Spinal cord (tissue), 10 donors: Measurements from ENCODE around the gene PICK1. TPM values are rescaled to one million over a fixed set of nuclear protein-coding genes. Genes with fewer than 3 reads are reported as not detected.
"Not testable (repeated sequence)": the region's sequence is repeated elsewhere in the genome, so short reads cannot be mapped to it uniquely, and the experiment has no call there.

ENCODE experiments used
- DNase-seq, 6 donors: peaks; one replicate each; pipeline versions ENCODE4 v3.0.0 to v3.0.0-alpha.2; 2013 to 2015; ENCODE audit warnings: low spot score in 6 of 6, low read depth in 4 of 6
- H3K27ac ChIP-seq: one replicate; pipeline ENCODE4 v1.5.1; 2013; ENCODE audit warnings: low read depth, low read length, control low read depth
- H3K27me3 ChIP-seq: one replicate; pipeline ENCODE4 v1.6.1; 2013; ENCODE audit warnings: low read length; ENCODE audit not compliant: control insufficient read depth, insufficient read depth
- H3K36me3 ChIP-seq: one replicate; pipeline ENCODE4 v1.6.1; 2013; ENCODE audit warnings: low read length; ENCODE audit not compliant: control insufficient read depth, insufficient read depth
- H3K4me1 ChIP-seq: one replicate; pipeline ENCODE4 v1.6.1; 2013; ENCODE audit warnings: low read length; ENCODE audit not compliant: control insufficient read depth, insufficient read depth
- H3K4me3 ChIP-seq: one replicate; pipeline ENCODE4 v1.5.1; 2013; ENCODE audit warnings: low read depth, low read length, control low read depth
- H3K9me3 ChIP-seq: one replicate; pipeline ENCODE4 v1.6.1; 2013; ENCODE audit warnings: low read length; ENCODE audit not compliant: control insufficient read depth, insufficient read depth
- WGBS: methylation state at CpG from one replicate; pipeline ENCODE4 v1.1.5; 2013; ENCODE audit warnings: missing lambda C conversion rate; ENCODE audit not compliant: insufficient coverage; 5-methylcytosine and 5-hydroxymethylcytosine counted together
- polyA plus RNA-seq, 2 donors: library from polyadenylated mRNA; unstranded; fragments of 120-200 nt; gene quantifications; one replicate each; pipeline ENCODE4 v1.2.1, GENCODE V29; 2013; ENCODE audit not compliant: insufficient read length in 2 of 2
- total RNA-seq, 2 donors: library from RNA; depleted of rRNA in 1 of 2; stranded (reverse); fragments of 120-200 nt in 1 of 2; fragments of >200 nt in 1 of 2; gene quantifications; one replicate each; pipeline versions ENCODE4 v1.2.3 to v1.2.4, GENCODE V29; 2013 to 2014
- donor health status: healthy.

The PICK1 gene
- total and polyA plus RNA-seq, 4 donors, result 21.7 to 48.6 (median 34.9) TPM

DNA sequence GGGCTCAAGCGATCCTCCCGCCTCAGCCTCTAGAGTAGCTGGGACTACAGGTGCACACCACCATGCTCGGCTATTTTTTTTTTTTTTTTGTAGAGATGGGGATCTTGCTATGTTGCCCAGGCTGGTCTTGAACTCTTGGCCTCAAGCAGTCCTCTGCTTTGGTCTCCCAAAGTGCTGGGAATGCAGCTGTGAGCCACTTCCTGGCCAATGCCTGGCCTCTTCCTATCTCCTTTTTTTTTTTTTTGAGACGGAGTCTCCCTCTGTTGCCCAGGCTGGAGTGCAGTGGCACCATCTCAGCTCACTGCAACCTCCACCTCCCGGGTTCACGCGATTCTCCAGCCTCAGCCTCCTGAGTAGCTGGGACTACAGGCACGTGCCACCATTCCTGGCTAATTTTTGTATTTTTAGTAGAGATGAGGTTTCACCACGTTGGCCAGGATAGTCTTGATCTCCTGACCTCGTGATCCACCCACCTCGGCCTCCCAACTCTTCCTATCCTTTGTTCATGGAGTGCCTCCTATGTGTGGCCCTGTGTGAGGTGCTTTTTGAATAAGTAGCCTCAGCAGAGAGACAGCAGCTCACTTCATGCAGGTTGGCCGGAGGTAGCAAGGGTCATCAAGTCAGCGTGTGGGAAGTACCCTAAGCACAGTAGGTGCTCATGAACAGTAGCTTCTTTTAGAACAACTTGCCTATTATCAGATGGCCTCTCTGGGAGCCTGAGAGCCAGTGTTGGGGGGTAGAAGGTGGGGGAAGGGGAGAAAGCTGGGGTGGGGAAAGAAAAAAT is 19.6 kb upstream of the PICK1 start:
- WGBS, result 80% methylated on average over 1 of the region's 13 CpGs
- Histone ChIP-seq H3K4me1 (peaks cover 79% of the 10 kb centered on the region), H3K27ac (peak overlapping the region; percentile 90), H3K36me3 (peaks cover 20% of the 10 kb centered on the region)
- H3K9me3 ChIP-seq, H3K4me3 ChIP-seq, DNase-seq, H3K27me3 ChIP-seq: not testable (repeated sequence)

DNA sequence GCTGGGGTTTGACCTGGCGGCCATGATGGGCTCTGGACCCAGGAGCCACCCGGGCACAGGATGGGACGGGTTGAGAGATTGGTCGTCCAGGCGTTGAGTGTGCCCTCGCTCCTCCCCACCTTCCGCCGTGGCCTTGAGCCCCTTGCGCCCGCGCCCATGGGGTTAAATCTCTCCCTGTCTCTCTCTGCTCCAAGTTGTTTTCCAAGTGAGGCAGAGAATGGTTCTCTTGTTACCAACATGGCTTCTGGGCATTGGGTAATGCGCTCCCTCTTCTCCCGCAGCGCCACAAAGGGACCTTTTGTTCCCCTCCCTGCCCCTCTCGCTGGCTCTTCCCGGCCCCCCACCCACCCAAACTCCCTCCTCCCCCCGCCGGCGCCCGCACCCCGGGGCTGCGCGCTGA is 18.8 kb upstream of the PICK1 start:
- Histone ChIP-seq H3K27me3 (no peaks in the 10 kb centered on the region), H3K36me3 (peaks cover 17% of the 10 kb centered on the region), H3K4me3 (no peak overlapping the region), H3K9me3 (no peaks in the 10 kb centered on the region), H3K4me1 (peaks cover 78% of the 10 kb centered on the region), H3K27ac (peak overlapping the region; percentile 90)
- WGBS, result 58% methylated on average over 9 of the region's 23 CpGs
- peak in 3 of 6 donors; percentile 45 to 81 (median 59) for DNase-seq

DNA sequence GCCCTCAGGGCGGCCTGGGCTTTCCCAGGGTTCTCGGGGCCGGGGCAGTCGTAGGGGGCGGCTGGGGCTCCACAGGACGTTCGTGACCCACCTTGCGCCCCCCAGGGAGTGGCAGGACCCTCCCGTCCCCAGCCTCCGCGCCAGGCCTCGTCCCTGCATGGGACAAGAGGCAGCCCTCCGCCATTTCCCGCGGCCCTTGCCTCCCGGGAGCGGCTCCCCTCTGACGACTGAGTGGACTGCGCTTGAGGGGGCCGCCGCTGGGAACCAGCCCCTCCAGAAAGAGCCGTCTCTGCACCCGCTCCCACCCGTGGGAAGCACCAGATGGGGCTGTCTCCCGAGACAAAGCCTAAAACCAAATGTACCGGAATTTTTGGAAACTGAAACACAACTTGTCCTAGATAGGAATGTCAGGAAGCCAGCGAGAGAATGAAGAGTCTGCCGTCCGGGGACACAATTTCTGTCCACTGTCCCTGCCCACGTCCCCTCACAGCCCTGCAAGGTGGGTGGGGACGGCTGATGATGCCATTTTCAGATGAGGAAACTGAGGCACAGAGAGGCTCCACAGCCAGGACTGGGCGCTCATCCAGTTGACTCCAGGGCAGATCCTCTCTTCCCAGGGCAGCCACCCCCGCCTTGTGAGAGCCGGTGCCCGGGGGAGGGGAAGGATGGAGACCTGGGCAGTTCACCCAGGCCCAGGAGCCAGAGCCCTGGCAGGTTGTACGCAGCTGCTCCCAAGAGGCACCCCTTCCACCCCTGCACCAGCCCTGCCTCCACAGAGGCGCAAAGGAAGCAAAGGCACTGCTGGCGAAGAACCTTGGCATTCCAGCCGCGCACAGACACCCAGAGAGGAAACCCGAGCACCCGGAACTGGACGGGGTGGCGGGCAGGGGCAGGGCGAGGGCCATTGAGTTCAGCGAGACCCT is 18.1 kb upstream of the PICK1 start:
- peak overlapping the region; percentile 88 for H3K27ac ChIP-seq
- no peak overlapping the region for H3K4me3 ChIP-seq
- DNase-seq, result no peak

GRCh38 chr22:38040953-38041759 is 16.0 kb upstream of the PICK1 start:
- no peak overlapping the region for H3K27ac ChIP-seq
- peaks cover 56% of the 10 kb centered on the region for H3K4me1 ChIP-seq
- 92% methylated on average over 12 of the region's 20 CpGs for WGBS
- DNase-seq, result no peak
- H3K4me3 ChIP-seq, result no peak overlapping the region
- H3K36me3 ChIP-seq, result peaks cover 8% of the 10 kb centered on the region
- H3K27me3 ChIP-seq, result no peaks in the 10 kb centered on the region
- H3K9me3 ChIP-seq, result no peaks in the 10 kb centered on the region

More for the DNA sequence above, 18.1 kb upstream of the PICK1 start:
- Histone ChIP-seq H3K4me1 (peaks cover 70% of the 10 kb centered on the region), H3K27me3 (no peaks in the 10 kb centered on the region), H3K9me3 (no peaks in the 10 kb centered on the region), H3K36me3 (peaks cover 11% of the 10 kb centered on the region)
- 76% methylated on average over 44 of the region's 46 CpGs for WGBS

DNA sequence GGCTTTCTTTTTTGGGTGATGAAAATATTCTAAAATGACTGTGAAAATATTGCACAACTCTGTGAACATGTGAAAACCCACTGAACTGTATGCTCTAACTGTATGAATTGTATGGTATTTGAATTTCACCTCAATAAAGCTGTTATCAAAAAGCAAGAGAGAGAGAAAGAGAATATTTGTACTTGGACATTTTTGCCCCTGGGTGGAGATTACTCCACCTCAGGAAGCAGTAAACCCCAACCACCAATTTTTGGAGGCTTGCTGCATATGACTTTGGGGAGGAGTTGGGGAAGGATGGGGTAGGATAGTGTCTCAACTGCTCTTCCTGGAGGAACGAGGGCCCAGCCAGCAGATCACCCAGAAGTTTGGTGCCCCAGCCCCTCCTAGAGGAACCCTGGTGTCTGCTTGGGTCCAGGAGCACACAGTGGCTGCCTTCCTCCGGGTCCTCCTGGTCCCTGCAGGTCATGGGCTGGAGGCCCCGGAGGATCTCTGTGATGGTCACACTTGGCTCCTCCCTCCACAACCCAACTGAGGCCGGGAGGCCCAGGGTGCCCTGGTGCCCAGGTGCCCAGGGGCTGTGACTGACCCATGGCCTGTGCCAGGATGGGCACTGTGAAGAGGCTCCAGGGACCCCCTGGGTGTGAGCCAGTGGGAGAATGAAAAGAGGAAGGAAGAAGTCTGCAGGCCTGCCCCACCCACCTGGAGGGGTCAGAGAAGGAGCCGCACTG is 15.3 kb upstream of the PICK1 start:
- no peak overlapping the region for H3K4me3 ChIP-seq
- 90% methylated on average over 3 of the region's 5 CpGs for WGBS
- peaks cover 8% of the 10 kb centered on the region for H3K36me3 ChIP-seq
- H3K27me3 ChIP-seq, result no peaks in the 10 kb centered on the region
- H3K27ac ChIP-seq, result peak overlapping the region; percentile 47
- H3K9me3 ChIP-seq, result no peaks in the 10 kb centered on the region
- H3K4me1 ChIP-seq, result peaks cover 55% of the 10 kb centered on the region
- no peak for DNase-seq

GRCh38 chr22:38042488-38042790 is 14.8 kb upstream of the PICK1 start:
- Histone ChIP-seq H3K27me3 (no peaks in the 10 kb centered on the region), H3K4me3 (no peak overlapping the region), H3K27ac (peak overlapping the region; percentile 47), H3K36me3 (peaks cover 8% of the 10 kb centered on the region), H3K4me1 (peaks cover 52% of the 10 kb centered on the region), H3K9me3 (no peaks in the 10 kb centered on the region)
- DNase-seq, result no peak
- WGBS, result 47% methylated on average over 1 of the region's 1 CpG

DNA sequence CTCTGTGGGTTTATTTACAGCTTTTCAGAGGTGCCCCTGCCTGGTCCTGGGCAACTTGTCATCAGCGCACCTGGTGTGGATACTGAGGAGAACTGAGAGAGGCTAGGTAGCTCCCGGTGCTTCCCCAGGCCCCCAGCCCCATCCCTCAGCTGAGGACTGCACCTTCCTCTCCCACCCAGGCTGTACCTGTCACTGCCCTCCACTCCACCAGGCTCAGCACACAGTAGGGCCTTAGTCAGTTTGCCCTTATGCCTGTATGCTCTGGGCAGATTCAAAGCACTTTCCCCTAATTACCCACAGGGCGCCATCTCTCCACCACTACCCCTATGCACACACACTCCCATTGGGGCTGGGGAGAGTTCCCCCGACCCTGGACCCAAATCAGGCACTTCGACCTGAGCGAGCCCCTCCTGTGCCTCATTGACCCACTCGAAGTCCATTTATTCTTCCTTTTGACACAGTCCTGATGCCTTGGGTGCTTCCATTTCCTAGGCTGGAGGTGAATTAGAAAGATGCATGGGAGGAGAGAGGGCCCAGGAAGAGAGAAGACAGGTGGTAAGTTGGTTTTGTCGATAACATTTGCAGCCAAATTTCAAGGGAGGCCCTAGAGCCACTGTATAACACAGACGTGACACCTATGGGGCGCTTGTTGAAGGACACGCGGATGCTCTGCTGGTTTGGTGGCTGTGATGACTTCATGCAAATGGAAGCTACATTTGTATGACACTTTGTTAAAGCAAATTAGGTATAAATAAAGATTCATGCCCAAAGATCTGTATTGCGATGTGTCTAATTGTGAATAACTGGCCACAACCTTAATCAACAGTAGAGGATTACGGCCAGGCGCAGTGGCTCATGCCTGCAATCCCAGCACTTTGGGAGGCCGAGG is 13.8 kb upstream of the PICK1 start:
- no peaks in the 10 kb centered on the region for H3K9me3 ChIP-seq
- H3K36me3 ChIP-seq, result peaks cover 5% of the 10 kb centered on the region
- WGBS, result 100% methylated on average over 8 of the region's 16 CpGs
- H3K4me1 ChIP-seq, result peaks cover 42% of the 10 kb centered on the region
- no peak overlapping the region for H3K27ac ChIP-seq
- no peaks in the 10 kb centered on the region for H3K27me3 ChIP-seq
- no peak for DNase-seq
- H3K4me3 ChIP-seq, result no peak overlapping the region

DNA sequence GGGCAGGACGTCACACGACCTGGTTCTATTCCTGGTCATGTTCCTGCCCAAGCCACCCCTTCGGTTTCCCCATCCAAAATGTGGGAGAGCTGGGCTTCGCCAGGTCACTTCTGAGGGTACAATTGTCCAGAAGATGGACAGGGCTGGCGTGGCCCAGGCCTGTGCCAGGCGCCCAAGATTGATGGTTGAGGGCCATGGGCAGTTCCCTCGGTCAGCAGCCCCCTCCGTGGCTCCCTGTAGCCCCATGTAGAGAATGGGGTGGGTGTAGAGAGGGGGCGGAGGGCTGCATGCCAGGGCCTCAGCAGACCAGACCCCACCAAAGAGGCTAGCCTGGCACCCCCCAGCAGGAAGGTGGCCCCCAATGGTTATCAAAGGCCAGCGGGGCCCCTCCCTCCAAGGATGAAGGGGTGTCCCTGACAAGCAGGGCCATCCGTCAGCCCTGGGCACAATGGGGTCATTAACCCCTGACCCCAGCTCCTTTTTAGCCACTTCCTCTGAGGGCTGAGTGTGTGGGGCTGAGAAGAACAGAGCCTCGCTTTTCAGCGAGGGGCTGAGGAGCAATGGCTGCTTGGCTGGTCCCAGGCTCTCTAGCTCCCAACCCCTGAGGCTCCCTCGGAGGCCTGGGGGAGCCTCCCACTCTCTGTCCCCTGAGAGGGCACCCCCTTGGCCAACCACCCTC is 11.0 kb upstream of the PICK1 start:
- Histone ChIP-seq H3K9me3 (no peaks in the 10 kb centered on the region), H3K36me3 (no peaks in the 10 kb centered on the region), H3K27me3 (no peaks in the 10 kb centered on the region), H3K4me1 (peaks cover 40% of the 10 kb centered on the region), H3K4me3 (no peak overlapping the region), H3K27ac (peak overlapping the region; percentile 50)
- no peak for DNase-seq
- 59% methylated on average over 10 of the region's 14 CpGs for WGBS
